Retinal pigment epithelial cell (primary cell): Measurements from ENCODE around the gene IPO4.

ENCODE experiments used
- DNase-seq: peaks from one replicate; pipeline ENCODE4 v3.0.0-alpha.2; 2010; ENCODE audit warnings: low read depth
- H3K4me3 ChIP-seq: 2 replicates; pipeline ENCODE4 v1.5.1; 2011; ENCODE audit warnings: mild to moderate bottlenecking, low read length, control low read depth, moderate library complexity
- CTCF ChIP-seq: conservative IDR thresholded peaks from 2 replicates; pipeline ENCODE4 v1.5.1; 2011; ENCODE audit warnings: low read depth, low read length, control low read depth, inconsistent platforms

IPO4 gene

GRCh38 chr14:24176599-24176998, 12.0 kb downstream of the IPO4 start:
- TF ChIP-seq CTCF = no peak
- no peak for DNase-seq
- no peak overlapping the region for H3K4me3 ChIP-seq

GRCh38 chr14:24172871-24173281, 15.7 kb downstream of the IPO4 start:
- no peak for TF ChIP-seq CTCF
- DNase-seq = no peak
- H3K4me3 ChIP-seq = peak overlapping the region; percentile 96

- peak overlapping the region; percentile 96 for H3K4me3 ChIP-seq
- TF ChIP-seq CTCF = no peak
- DNase-seq = no peak
Measured at GRCh38 chr14:24172261-24172860, 16.3 kb downstream of the IPO4 start.

GRCh38 chr14:24171422-24172260, 17.0 kb downstream of the IPO4 start, which contains the start of gene REC8:
Gene REC8 (plus strand): TSS chr14:24172080. CDS start chr14:24172553, 473 bp downstream.
- peak within 1 kb of the TSS; percentile 96 for H3K4me3 ChIP-seq
- TF ChIP-seq CTCF = no peak
- peak; percentile 99 for DNase-seq

GRCh38 chr14:24167469-24168114, 21.0 kb downstream of the IPO4 start:
- no peak for TF ChIP-seq CTCF
- H3K4me3 ChIP-seq = no peak overlapping the region
- DNase-seq = no peak

GRCh38 chr14:24165785-24166184, 22.8 kb downstream of the IPO4 start:
- no peak overlapping the region for H3K4me3 ChIP-seq
- no peak for DNase-seq
- TF ChIP-seq CTCF = no peak
